ENCODE results near the gene PFDN6.
"Not testable (repeated sequence)": the region's sequence is repeated elsewhere in the genome, so short reads cannot be mapped to it uniquely, and the experiment has no call there.

Gene PFDN6

DNA sequence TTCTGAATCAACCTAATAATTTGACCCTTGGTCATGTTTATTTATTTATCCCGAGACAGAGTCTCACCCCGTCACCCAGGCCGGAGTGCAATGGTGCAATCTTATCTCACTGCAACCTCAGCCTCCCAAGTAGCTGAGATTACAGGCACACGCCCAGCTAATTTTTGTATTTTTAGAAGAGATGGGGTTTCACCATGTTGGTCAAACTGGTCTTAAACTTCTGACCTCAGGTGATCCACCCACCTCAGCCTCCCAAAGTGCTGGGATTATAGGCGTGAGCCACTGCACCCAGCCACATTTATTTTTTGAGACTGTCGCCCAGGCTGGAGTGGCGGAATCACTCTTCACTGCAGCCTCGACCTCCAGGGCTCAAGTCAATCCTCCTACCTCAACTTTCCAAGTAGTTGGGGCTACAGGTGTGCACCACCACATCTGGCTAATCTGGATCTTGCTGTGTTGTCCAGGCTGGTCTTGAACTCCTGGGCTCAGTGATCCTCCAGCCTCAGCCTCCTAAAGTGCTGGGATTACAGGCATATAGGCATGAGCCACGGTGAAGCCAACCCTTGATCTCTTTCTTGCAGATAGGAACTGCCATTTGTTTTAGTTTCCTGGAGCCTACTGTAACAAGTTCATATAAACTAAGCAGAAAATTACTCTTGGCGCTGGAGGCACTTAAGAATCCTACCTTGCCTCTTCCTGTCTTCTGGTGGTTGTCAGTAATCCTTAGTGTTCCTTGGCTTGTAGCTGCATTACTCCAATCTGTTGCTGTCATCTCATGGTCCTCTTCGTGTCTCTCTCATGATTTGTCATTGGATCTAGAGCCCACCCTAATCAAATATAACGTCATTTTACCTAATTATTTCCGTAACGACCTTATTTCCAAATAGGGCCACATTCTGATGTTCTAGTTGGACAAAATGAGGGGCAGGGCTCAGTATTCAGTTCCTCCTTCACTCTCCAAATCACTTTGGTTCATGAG, 15.2 kb upstream of the PFDN6 start:
- DNase-seq: no peak

DNA sequence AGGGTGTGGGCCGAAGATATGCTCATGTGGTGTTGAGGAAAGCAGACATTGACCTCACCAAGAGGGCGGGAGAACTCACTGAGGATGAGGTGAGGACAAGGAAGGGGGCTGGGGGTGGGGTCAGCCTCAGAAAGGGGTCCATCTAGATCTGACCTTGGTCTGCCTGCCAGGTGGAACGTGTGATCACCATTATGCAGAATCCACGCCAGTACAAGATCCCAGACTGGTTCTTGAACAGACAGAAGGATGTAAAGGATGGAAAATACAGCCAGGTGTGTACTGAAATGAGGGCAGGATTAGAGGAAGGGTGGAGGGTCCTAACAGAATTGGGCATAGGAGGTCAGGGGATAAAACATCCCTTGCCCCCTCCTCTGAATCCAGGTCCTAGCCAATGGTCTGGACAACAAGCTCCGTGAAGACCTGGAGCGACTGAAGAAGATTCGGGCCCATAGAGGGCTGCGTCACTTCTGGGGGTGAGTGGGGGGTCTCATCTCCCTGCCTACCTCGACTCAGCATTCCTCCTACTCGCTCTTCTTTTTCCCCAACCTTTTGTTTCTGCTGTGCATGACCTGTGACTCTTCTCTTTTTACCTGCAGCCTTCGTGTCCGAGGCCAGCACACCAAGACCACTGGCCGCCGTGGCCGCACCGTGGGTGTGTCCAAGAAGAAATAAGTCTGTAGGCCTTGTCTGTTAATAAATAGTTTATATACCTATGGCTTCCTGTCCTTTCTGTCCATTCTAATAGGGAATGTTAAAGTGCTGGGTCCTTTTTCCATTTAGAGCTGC, 13.4 kb upstream of the PFDN6 start:
- DNase-seq: not testable (repeated sequence)

DNA sequence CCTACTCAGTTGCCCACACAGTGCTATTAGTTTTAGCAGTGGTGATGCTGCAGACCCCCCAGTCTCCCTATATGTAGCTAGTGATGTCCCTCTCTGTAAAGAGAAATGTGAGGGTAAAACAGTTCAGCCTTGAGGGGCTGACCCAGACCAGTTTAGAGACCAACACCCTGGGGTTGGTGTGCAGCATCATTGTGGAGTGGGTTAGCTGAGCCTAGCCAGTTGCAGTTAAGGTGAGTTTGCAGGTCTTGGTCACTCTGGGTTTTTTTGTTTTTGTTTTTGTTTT, 12.9 kb upstream of the PFDN6 start:
- no peak for DNase-seq

GRCh38 chr6:33276864-33277662, 12.3 kb upstream of the PFDN6 start, which contains the start of gene B3GALT4:
TSS of gene B3GALT4 (plus strand) at chr6:33277123. CDS start at chr6:33277420, 297 bp downstream.
- peak; percentile 82 for DNase-seq

- DNase-seq: no peak
Observed at GRCh38 chr6:33277663-33278391, 11.6 kb upstream of the PFDN6 start.

DNA sequence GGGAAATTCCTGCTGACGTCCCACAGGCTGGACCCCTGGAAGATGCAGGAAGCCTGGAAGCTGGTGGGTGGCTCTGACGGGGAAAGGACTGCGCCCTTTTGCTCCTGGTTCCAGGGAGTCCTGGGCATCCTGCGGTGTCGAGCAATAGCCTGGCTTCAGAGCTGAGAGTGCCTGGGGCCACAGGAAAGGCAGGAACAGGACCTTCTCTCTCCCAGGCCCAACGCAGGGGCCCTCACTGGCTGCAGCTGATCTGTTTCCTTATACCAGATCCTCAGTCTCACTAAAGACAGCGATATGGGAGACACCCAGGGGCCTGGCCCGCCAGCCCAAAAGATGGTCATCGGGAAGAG, 11.0 kb upstream of the PFDN6 start:
- no peak for DNase-seq

- no peak for DNase-seq
Observed at GRCh38 chr6:33278810-33279209, 10.6 kb upstream of the PFDN6 start.

GRCh38 chr6:33279257-33279695, 10.1 kb upstream of the PFDN6 start:
- no peak for DNase-seq

DNA sequence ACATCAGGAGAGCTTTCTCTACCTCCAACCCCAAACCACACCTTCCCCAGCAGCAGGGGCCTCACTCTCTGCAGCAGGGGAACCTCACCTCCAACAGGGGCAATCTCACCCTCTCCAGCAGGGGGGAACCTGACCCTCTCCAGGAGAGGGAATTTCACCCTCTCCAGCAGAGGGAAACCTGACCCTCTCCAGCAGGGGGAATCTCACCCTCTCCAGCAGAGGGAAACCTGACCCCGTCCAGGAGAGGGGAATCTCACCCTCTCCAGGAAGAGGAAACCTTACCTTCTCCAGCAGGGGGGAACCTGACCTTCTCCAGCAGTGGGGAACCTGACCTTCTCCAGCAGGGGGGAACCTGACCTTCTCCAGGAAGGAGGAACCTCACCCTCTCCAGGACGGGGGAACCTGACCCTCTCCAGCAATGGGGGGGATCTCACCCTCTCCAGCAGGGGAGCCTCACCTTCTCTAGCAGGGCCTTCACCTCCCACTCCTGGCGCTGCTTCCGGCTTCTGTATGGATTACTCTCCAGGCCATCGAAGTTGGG, 9.4 kb upstream of the PFDN6 start:
- no peak for DNase-seq

DNA sequence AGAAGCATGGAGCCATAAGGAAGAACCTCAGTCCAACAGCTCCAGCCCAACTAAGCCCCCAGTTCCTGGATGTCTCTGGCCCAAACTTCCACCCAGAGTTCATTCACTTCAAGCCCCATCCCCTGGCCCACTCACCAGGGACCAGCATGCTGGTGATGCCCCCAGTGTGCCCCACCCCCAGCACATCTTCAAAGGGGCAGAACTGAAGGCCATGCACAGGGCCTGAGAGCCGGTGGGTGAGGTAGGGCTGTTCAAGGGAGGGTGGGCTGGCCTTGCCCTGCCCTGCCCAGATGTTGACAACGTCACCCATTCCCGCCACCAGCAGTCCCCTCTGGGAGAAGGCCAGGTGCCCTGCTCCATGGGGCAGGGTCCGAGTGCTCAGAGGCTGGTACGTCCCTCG, 8.9 kb upstream of the PFDN6 start:
- no peak for DNase-seq

- DNase-seq: not testable (repeated sequence)
Observed at GRCh38 chr6:33285214-33285613, 4.2 kb upstream of the PFDN6 start.

- DNase-seq: no peak
Observed at GRCh38 chr6:33286946-33287914, 2.2 kb upstream of the PFDN6 start.

- no peak for DNase-seq
Observed at GRCh38 chr6:33288141-33288920, 1.1 kb upstream of the PFDN6 start.

DNA sequence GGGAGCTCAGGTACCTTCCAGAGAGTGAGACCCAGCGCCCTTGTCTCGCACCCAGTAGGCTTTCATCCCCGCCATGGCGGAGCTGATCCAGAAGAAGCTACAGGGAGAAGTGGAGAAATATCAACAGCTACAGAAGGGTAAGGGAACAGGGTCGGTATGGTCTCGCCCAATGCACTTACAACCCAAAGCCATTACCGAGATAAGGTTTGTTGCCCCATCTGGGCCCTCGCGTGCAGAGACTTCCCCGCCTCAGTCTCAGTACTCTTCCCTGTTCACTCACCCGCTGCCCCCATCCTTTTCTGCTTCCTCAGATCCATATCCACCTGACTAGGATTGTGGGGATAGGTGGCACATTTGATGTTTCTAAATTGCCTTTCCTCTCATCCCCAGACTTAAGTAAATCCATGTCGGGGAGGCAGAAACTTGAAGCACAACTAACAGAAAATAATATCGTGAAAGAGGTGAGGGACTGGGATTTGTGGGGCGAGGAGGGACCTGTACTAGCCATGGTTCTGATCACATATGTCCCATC, 449 bp downstream of the PFDN6 start:
- no peak for DNase-seq

GRCh38 chr6:33290459-33290858, 1.1 kb downstream of the PFDN6 start:
- DNase-seq: no peak

- DNase-seq: no peak
Observed at GRCh38 chr6:33292996-33293682, 3.7 kb downstream of the PFDN6 start.

GRCh38 chr6:33294086-33294823, 4.9 kb downstream of the PFDN6 start:
- no peak for DNase-seq

DNA sequence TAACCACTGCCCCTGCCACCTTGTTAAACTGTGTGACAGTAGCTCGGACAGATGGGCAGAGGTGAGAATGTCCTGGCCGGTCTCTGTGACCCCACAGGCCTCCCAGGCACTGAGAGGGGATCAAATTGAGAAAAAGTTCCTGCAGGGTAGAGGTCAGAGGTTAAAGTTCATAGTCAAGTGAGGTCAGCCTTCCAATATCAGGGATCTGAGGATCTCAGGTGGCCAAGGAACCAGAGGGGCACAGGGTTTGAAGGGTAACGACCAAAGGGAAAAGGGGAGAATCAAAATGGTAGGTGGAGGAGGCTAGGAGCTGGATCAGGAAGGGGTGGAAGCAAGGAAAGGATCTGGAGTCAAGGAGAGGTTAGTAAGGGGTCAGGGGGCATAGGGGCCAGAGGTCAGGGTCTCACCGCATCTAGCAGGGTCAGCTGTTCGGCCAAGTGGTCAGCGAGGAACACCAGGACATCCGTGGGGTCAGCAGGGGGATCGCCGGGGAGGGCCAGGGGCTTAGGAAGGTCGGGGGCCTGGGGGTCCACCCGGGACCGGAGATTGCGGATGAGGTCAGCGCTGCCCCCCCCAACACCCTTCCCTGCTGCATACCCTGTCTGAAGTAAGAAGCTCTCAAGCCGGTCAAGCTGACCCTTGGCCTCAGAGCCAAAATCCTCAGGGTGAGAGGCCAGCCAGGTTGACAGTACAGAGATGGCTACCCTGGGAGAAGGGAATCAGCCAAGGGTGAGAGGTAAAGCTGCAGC, 6.4 kb downstream of the PFDN6 start:
- no peak for DNase-seq
